AG08396 (cell line): ENCODE data around the gene MST1.

Experiments
- DNase-seq: peaks from one replicate; pipeline ENCODE4 v3.0.0; 2012; ENCODE audit warnings: low spot score, mixed read lengths

MST1 gene

GRCh38 chr3:49689046-49689907 is at the start of gene MST1, which contains the start of gene RNF123:
MST1 (minus strand) TSS chr3:49689474; CDS start chr3:49688691, 783 bp downstream.
RNF123 (plus strand) TSS chr3:49689557; CDS start chr3:49691166, 1,609 bp downstream.
- peak; percentile 94 for DNase-seq

GRCh38 chr3:49738067-49738713 is 48.9 kb upstream of the MST1 start:
- DNase-seq: no peak

GRCh38 chr3:49734752-49735151 is 45.5 kb upstream of the MST1 start:
- DNase-seq: no peak

GRCh38 chr3:49733551-49733950 is 44.3 kb upstream of the MST1 start:
- no peak for DNase-seq

GRCh38 chr3:49732597-49732996 is 43.3 kb upstream of the MST1 start:
- DNase-seq: no peak

- DNase-seq: no peak
Observed at GRCh38 chr3:49729966-49730609, 40.8 kb upstream of the MST1 start.

GRCh38 chr3:49727924-49728361 is 38.7 kb upstream of the MST1 start:
- DNase-seq: no peak

GRCh38 chr3:49727154-49727923 is 38.1 kb upstream of the MST1 start:
- no peak for DNase-seq

- no peak for DNase-seq
Observed at GRCh38 chr3:49725906-49726681, 36.8 kb upstream of the MST1 start.

- DNase-seq: no peak
Observed at GRCh38 chr3:49724586-49724985, 35.3 kb upstream of the MST1 start.

- peak; percentile 99 for DNase-seq
Observed at GRCh38 chr3:49723628-49724551, 34.6 kb upstream of the MST1 start, which contains the start of gene GMPPB. GMPPB (minus strand) TSS chr3:49723951; CDS start chr3:49723726, 225 bp downstream.

- peak; percentile 58 for DNase-seq
Observed at GRCh38 chr3:49723296-49723627, 34.0 kb upstream of the MST1 start.

- DNase-seq: no peak
Observed at GRCh38 chr3:49722896-49723295, 33.6 kb upstream of the MST1 start.

GRCh38 chr3:49721896-49722781 is 32.9 kb upstream of the MST1 start:
- no peak for DNase-seq

GRCh38 chr3:49721596-49721895 is 32.3 kb upstream of the MST1 start:
- DNase-seq: no peak

GRCh38 chr3:49720855-49721595 is 31.8 kb upstream of the MST1 start:
- DNase-seq: no peak

GRCh38 chr3:49719214-49719884 is 30.1 kb upstream of the MST1 start, which contains the start of gene AMIGO3:
AMIGO3 (minus strand) TSS chr3:49719684; CDS start chr3:49719465, 219 bp downstream.
- DNase-seq: peak; percentile 98

- DNase-seq: no peak
Observed at GRCh38 chr3:49718858-49719213, 29.6 kb upstream of the MST1 start.
